ENCODE measurements around the gene NDUFS7.

NDUFS7 gene

DNA sequence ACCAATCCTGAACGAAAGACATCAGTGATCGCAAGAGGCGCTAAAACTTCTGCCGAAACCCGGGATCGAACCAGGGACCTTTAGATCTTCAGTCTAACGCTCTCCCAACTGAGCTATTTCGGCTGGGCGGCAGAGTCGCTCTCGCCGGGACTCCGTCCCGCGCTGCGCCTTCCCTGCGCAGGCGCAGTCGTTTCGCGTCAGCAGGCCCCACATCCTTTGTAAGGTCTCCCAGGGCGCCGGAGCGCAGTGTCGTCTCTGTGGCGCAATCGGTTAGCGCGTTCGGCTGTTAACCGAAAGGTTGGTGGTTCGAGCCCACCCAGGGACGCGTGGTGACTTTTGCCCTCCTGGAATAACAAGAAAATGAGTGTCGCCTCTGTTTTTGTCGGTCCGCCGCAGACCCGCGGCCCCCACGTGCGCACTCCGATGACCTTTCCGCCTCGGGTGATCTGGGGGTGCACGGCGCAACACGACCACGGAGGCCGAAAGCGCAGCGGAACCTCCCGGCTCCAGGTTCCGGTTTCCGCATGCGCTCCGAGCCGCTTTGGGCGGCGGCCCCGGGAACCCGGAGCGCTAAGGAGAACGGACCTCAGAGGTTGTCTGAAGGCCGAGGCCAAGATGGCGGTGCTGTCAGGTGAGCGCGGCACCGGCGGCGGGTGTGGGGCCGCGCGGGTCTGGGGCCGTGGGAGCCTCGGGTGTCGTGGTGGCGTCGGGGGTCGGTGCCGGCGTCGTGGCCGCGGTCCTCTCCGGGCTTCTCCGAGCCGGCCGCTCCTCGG, at the start of gene NDUFS7:
Gene NDUFS7 (plus strand): TSS at position 596 of the 773 bp plus-strand sequence. CDS start 20 bp downstream, at position 616.
- TF ChIP-seq, protein P1, sequence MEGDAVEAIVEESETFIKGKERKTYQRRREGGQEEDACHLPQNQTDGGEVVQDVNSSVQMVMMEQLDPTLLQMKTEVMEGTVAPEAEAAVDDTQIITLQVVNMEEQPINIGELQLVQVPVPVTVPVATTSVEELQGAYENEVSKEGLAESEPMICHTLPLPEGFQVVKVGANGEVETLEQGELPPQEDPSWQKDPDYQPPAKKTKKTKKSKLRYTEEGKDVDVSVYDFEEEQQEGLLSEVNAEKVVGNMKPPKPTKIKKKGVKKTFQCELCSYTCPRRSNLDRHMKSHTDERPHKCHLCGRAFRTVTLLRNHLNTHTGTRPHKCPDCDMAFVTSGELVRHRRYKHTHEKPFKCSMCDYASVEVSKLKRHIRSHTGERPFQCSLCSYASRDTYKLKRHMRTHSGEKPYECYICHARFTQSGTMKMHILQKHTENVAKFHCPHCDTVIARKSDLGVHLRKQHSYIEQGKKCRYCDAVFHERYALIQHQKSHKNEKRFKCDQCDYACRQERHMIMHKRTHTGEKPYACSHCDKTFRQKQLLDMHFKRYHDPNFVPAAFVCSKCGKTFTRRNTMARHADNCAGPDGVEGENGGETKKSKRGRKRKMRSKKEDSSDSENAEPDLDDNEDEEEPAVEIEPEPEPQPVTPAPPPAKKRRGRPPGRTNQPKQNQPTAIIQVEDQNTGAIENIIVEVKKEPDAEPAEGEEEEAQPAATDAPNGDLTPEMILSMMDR (IDR thresholded peaks at IDR 0.05; ENCODE audit: insufficient read depth, low read depth, low read length, missing control alignments) = no peak
- H3K4me3 ChIP-seq (ENCODE audit: low read length) = peak within 1 kb of the TSS; percentile 86
- DNase-seq (ENCODE audit: low read depth) = peak; percentile 92

DNA sequence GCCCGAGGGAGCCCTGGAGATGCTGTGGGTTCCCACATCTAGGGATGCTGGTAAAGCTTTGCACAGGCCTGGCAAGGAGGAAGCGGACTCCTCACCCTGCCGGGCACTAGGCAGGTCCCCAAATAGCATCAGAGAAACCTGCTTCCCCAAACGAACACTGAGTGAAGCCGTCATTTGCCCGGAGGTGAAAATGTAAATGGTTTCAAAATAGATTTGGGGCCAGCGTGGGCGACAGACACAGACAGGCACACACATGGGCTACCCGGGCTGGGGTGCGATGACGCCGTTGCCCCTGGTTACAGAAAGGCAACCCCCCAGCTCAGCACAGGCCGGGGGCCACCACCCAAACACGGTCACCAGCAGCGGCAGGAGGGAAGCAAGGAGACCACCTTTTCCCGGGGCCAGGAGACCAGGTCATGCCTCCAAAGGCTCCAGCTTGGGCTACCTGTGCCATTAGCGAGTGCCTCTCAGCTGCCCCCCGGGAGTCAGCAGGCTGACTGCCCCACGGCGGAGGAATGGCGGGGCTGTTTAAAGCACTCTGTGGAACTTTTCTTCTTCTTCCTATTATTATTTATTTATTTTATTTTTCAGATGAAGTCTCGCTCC, 47.5 kb upstream of the NDUFS7 start:
- DNase-seq (ENCODE audit: low read depth) = no peak
- no peak overlapping the region for H3K4me3 ChIP-seq (ENCODE audit: low read length)
- TF ChIP-seq, protein P1 (IDR thresholded peaks at IDR 0.05; ENCODE audit: insufficient read depth, low read depth, low read length, missing control alignments) = no peak

DNA sequence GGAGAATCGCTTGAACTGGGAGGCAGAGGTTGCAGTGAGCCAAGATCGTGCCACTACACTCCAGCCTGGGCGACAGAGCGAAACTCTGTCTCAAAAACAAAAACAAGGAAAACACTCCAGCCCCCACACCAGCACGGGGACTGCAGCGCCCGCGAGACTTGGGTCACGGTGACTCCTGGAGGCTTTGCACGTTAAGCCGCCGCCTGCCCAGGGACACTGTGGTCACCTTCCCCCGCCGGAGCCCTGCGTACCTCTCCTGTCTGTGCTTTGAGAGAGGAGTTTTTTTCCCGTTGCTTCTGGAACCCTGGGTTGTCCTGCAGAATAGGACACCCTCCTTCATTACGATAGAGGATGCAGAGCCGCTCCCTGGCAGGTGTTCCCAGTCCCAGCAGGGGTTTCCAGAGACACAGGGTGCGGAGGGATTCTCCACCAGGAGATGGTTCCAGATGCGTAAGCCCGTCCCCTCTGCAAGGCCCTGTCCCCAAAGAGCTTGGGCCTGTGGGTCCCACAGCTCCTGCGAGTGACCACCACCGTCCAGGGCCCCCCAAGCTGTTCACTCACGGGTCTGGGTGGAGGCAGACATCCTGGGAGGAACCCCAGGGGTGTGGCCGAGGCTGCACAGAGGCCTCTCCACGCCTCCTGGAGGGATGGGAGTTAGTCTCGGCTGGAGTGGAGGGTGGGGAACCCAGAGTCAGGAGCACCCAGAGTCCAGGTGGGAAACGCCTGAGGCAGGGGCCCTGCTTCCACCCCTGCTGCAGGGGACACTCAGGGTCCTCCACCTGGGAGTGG, 42.8 kb upstream of the NDUFS7 start:
- H3K4me3 ChIP-seq (ENCODE audit: low read length) = no peak overlapping the region
- TF ChIP-seq, protein P1 (IDR thresholded peaks at IDR 0.05; ENCODE audit: insufficient read depth, low read depth, low read length, missing control alignments) = no peak
- DNase-seq (ENCODE audit: low read depth) = no peak

DNA sequence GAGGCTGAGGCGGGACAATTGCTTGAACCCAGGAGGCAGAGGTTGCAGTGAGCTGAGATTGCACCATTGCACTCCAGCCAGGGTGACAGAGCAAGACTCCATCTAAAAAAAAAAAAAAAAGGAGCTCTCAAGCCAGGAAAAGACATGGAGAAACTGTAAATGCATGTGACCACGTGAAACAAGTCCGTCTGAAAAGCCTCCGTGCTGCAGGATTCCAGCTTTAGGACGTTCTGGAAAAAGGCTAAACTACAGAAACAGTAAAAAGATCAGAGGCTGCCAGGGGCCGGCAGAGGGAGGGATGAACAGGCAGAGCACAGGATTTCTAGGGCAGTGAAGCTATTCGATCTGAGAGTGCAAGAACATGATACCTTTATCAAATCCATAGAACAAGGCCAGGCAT, 40.7 kb upstream of the NDUFS7 start:
- TF ChIP-seq, protein P1 (IDR thresholded peaks at IDR 0.05; ENCODE audit: insufficient read depth, low read depth, low read length, missing control alignments) = no peak
- no peak for DNase-seq (ENCODE audit: low read depth)
- no peak overlapping the region for H3K4me3 ChIP-seq (ENCODE audit: low read length)

DNA sequence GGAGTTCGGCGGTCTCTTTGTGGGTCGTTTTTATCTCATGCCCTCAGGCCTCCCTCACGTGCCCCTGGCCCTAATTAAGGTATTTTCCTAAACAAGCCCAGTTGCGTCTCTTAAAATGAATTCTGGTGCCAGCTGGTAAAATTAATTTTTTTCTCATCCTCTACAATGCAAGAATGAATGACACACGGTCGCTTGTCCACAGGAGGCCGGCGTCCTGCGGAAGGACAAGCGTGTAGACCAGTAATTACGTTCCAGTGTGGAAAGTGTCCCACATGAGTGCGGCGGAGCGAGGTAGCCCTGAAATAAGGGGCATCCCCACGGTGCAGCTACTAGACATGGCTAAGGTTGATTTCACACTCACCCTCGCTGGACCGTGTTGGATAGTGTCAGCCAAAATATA, 34.5 kb upstream of the NDUFS7 start:
- TF ChIP-seq, protein P1 (IDR thresholded peaks at IDR 0.05; ENCODE audit: insufficient read depth, low read depth, low read length, missing control alignments) = no peak
- no peak overlapping the region for H3K4me3 ChIP-seq (ENCODE audit: low read length)

DNA sequence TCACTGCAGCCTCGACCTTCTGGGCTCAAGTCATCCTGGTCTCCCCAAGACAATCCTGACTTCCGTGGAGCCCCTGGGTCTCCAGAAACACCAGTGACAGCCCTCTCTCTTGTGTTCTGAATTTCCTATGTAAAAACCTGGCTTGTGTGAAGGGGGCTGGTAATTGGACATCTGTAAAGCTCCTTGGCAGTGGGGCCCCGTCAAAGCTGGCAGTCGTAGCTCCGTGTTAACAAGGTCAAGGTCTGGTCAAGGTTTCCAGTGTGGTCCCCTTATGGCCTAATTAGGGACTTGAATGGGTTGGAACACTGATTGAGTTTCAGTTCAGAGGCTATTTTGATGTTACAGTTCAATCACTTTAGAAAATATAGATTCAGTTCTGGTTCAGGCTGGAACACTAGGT, 32.8 kb upstream of the NDUFS7 start:
- TF ChIP-seq, protein P1 (IDR thresholded peaks at IDR 0.05; ENCODE audit: insufficient read depth, low read depth, low read length, missing control alignments) = no peak
- H3K4me3 ChIP-seq (ENCODE audit: low read length) = no peak overlapping the region
- DNase-seq (ENCODE audit: low read depth) = no peak

More for the DNA sequence above, 34.5 kb upstream of the NDUFS7 start:
- no peak for DNase-seq (ENCODE audit: low read depth)

All from epithelial cell of esophagus (primary cell).